GM12874 (cell line): ENCODE data around the gene MSRB2.

ENCODE experiments used
- TF ChIP-seq, protein P1 (sequence below): IDR thresholded peaks from 2 replicates; pipeline ENCODE4 v1.5.1; 2011; ENCODE audit warnings: low read depth, mild to moderate bottlenecking, control low read depth, low read length, moderate library complexity; ENCODE audit not compliant: insufficient read depth

MSRB2 gene

DNA sequence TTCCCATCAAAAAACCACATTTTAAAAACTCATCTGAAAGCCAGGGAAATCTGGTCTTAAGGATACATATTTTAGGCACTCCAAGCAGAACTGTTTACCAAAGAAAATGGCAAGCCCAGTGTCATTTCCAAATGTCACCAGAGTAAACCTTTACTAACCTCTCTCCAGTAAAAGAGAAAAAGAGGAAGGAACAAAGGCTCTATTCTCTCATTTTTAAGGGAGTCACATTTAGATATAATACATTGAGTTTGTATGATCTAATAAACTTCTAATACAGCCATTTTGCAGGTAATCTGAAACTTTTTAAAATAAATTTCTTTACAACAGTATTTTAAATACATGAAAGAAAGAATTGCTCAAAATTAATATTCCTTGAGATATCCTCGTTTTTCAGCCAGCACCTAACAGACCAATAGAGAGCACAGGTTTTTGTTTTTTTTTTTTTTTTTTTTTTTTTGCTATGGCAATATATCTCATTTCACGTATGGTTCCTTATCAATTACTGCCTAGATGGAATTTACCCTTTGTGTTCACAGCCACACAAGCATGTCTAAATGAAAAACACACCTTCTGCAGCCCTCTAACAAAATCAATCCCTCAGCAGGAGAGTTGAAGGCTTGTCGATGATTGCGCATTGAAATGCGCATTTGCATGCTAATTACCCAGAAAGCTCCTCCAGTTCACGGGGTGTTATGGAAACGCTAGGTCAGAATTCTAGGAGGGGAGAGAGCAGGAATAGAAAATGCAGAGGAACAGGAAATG, 39.8 kb upstream of the MSRB2 start:
- TF ChIP-seq, protein P1, sequence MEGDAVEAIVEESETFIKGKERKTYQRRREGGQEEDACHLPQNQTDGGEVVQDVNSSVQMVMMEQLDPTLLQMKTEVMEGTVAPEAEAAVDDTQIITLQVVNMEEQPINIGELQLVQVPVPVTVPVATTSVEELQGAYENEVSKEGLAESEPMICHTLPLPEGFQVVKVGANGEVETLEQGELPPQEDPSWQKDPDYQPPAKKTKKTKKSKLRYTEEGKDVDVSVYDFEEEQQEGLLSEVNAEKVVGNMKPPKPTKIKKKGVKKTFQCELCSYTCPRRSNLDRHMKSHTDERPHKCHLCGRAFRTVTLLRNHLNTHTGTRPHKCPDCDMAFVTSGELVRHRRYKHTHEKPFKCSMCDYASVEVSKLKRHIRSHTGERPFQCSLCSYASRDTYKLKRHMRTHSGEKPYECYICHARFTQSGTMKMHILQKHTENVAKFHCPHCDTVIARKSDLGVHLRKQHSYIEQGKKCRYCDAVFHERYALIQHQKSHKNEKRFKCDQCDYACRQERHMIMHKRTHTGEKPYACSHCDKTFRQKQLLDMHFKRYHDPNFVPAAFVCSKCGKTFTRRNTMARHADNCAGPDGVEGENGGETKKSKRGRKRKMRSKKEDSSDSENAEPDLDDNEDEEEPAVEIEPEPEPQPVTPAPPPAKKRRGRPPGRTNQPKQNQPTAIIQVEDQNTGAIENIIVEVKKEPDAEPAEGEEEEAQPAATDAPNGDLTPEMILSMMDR, result no peak

DNA sequence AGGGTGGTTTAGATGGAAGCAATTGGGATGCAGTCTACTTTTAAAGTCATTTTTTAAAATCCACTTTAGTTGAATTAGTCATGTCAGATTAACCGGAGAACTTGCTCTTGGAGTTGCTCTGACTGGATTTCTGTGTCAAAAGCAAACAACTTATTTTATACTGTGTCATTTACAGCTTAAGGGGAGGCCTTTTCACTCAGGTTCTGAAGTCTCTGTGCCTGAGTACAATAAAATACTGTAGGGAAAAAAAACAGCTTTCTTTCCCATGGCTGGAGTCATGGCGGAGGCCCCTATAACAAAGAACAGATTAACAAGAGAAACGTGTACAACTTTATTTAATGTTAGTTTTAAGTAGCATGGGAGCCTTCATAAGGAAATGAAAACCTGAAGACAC, 39.2 kb upstream of the MSRB2 start:
- TF ChIP-seq, protein P1, result no peak

DNA sequence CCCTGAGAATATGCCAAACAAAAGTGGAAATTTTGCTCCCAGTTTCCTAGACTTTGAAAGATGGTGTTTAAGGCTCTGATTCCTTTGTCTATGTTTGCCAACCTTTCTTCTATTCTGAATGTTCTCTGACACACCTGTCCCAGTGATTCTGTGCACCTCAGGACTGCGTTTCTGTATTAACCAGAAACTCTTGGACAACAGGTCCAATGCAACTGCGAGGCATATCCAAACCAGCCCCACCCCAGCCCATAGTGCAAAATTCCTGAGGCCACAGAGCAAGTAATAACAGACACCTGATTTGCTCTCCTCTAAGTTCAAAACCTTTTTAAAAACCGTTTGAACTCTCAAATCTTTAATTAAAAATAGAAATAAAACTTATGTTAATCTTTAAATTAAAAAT, 37.0 kb upstream of the MSRB2 start:
- TF ChIP-seq, protein P1, result no peak

DNA sequence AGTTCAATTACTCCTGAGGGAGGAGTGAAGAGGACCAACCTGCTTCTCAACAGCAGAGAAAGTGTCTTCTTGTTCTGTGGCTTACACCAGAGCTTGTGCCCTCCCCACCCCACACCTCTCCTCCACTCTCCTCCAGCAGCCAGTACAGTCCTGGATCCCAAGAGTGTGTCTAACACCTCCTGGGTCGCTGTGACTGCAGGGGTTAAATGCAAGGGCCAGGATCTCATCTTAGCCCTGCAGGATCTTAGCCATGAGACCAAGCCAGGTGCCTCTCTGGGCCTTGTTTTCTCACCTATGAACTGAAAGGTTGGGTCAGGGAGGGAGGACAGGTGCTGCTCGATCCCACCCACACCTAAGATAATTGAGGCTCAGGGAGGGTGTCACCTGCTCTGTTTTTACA, 34.5 kb upstream of the MSRB2 start:
- TF ChIP-seq, protein P1, result no peak

DNA sequence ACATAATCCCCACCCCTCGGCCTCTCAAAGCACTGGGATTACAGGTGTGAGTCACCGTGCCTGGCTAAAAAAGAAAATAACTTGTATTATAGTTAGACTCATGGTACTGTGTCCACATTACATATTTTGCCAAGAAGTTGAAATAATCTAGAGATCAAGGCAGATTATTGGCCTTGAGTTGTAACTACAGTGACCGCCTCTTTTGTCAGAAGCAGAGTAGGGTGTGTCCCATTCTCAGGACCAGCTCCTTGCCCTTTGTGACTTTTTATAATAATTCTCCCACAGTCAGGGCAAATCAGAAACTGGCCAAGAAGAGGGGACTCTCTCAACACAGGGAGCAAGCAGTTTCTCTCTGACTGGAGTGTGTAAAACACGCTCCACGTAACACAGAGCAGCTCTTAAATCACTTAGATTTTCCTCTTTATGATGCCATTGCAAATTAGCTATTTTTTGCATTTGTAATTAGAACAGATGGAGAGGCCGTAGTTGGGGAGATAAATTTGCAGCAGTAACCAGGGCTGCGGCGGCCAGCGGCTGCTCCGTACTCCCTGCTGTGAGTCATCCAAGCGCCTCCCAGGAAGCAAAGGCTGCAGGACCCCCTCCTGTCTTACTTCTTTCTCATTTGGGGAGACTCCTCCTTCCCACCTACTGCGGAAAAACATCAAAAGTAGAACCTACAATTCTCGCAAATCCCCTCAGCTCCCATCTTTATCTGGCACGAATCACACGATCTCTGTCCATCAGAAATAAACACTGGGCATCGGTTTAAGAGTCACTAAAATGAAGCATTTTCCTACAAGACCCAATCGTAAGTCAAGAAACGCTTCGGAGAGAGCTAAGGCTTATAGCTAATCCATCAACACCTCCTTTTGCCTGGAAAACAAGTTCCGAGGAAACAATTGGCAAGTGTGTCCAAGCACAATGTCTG, 32.1 kb upstream of the MSRB2 start:
- TF ChIP-seq, protein P1, result no peak

DNA sequence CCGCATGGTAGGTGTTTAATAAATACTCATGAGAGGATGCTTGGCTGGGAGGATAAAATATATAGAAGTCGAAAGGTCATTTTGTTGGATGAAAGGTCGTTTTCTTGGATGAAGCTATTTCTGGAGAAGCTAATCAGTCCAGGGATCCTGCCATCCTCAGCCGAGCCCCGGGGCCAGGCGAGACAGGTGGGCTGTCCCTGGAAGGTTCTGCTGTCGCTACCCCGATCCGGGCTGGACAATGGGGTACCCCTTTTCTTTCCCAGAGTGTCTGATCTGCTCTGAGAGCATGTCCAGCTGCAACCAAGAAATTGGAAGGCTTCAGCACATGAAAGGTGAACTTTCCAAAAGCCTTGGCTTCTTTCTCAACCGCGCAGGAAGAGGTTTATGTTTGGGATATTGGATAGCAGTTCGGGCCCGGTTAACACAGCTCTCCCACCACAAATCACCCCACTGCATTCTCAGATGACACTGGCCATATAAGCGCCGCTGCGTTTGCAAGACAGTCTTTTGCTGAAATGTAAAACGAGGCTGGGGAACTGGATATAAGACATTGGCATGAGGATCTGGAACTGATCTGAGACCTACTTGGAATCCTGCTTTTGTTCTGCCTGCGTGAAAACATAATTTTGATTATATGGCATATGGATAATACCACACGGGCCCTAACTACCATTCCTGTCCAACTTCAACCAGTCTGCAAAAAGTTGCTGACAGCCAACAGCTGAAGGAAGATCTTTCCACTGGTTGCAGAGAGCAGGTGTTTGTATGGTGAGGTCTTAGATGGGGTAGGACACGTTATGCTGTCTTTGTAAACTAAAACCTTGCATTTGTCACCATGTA, 31.2 kb upstream of the MSRB2 start:
- TF ChIP-seq, protein P1, result no peak
